Gastrocnemius medialis (tissue), 4 donors: ENCODE data around the gene TELO2. TPM values are rescaled to one million over a fixed set of nuclear protein-coding genes. Genes with fewer than 3 reads are reported as not detected.

Experiments
- ATAC-seq, 2 donors: fragments of 150-250 bp; one replicate each; pipeline ENCODE4 v1.9.1; 2016
- DNase-seq, 2 donors: peaks; one replicate each; pipeline ENCODE4 v3.0.0-alpha.2; 2019
- H3K27ac ChIP-seq, 4 donors: fragments of 200-600 bp; sonication (generic); 1 replicate in 1 of 4; 2 replicates in 3 of 4; pipeline ENCODE4 v1.5.1; 2016 to 2018; ENCODE audit warnings: mild to moderate bottlenecking in 2 of 4, moderate library complexity in 1 of 4
- H3K27me3 ChIP-seq, 3 donors: fragments of 200-600 bp; sonication (generic) in 2 of 3; 1 replicate in 1 of 3; 2 replicates in 2 of 3; pipeline versions ENCODE4 v1.5.1 to v1.6.0; 2016 to 2019; ENCODE audit warnings: mild to moderate bottlenecking in 1 of 3, moderate library complexity in 1 of 3
- H3K36me3 ChIP-seq, 2 donors: fragments of 200-600 bp; sonication (generic) in 1 of 2; one replicate each; pipeline ENCODE4 v1.5.1; 2017 to 2018
- H3K4me1 ChIP-seq, 2 donors: fragments of 200-600 bp; sonication (generic) in 1 of 2; one replicate each; pipeline ENCODE4 v1.5.1; 2016 to 2017; ENCODE audit warnings: mild to moderate bottlenecking in 2 of 2
- H3K4me3 ChIP-seq, 4 donors: fragments of 200-600 bp; sonication (generic) in 3 of 4; 1 replicate in 1 of 4; 2 replicates in 3 of 4; pipeline ENCODE4 v1.5.1; 2016 to 2019; ENCODE audit warnings: mild to moderate bottlenecking in 2 of 4
- H3K9me3 ChIP-seq, 3 donors: fragments of 200-600 bp; sonication (generic) in 2 of 3; 1 replicate in 1 of 3; 2 replicates in 2 of 3; pipeline ENCODE4 v1.5.1; 2016 to 2019
- CTCF ChIP-seq, 5 experiments: fragments of 450-650 bp in 3 of 5; fragments of 200-600 bp in 2 of 5; sonication (generic) in 2 of 5; IDR thresholded peaks in 4 of 5; conservative IDR thresholded peaks in 1 of 5; 1 replicate in 4 of 5; 2 replicates in 1 of 5; pipeline ENCODE4 v1.5.1; 2016 to 2019; ENCODE audit warnings: antibody characterized with exemption in 5 of 5, mild to moderate bottlenecking in 3 of 5, moderate library complexity in 3 of 5
- POLR2A ChIP-seq, 2 donors: fragments of 450-650 bp; IDR thresholded peaks; one replicate each; pipeline ENCODE4 v1.6.1; 2017; ENCODE audit warnings: antibody characterized with exemption in 2 of 2, mild to moderate bottlenecking in 2 of 2, moderate library complexity in 2 of 2
- in situ Hi-C, 4 donors: fragments of 200-750 bp; cut with MboI; loops; one replicate each; pipeline versions ENCODE4 v1.15.0 to v1.8.0; 2017; ENCODE audit warnings: low sequenced_read_pairs in 4 of 4
- intact Hi-C: fragments of 100-400 bp; cut with DNase I; formaldehyde crosslinking; loops from one replicate; pipeline ENCODE4 v1.15.1; 2023; ENCODE audit warnings: low total_unique reads
- total RNA-seq, 4 donors: library from RNA; depleted of rRNA; stranded (reverse); fragments of >200 nt; gene quantifications; one replicate each; pipeline versions ENCODE4 v1.1.0 to v1.2.3, GENCODE V29; 2016

Gene TELO2
- total RNA-seq, 4 donors from 2014 or later = 2.9 to 11.2 (median 9.8) TPM

- Histone ChIP-seq H3K27me3 (no peaks in the 10 kb centered on the region), H3K27ac (no peak overlapping the region), H3K4me1 (peaks cover 6 to 10% of the 10 kb centered on the region in 2 donors), H3K4me3 (no peak overlapping the region), H3K9me3 (no peaks in the 10 kb centered on the region), H3K36me3 (peaks cover 0 to 33% of the 10 kb centered on the region in 2 donors)
- TF ChIP-seq CTCF (IDR thresholded peaks at IDR 0.05 in 4 of 5, conservative IDR thresholded peaks at IDR 0.05 in 1 of 5) (no peak), POLR2A (IDR thresholded peaks at IDR 0.05) (no peak)
- no peak for DNase-seq
- in situ Hi-C loops = no loop called here
- intact Hi-C loops = no loop called here
- no peak for ATAC-seq
Measured at GRCh38 chr16:1557576-1557975, 64.4 kb downstream of the TELO2 start.

GRCh38 chr16:1559446-1559975, 66.4 kb downstream of the TELO2 start:
- H3K9me3 ChIP-seq = no peaks in the 10 kb centered on the region
- no peak overlapping the region for H3K27ac ChIP-seq
- no peaks in the 10 kb centered on the region for H3K27me3 ChIP-seq
- in situ Hi-C loops (no loop called here), intact Hi-C loops (no loop called here)
- peaks cover 0 to 33% of the 10 kb centered on the region in 2 donors for H3K36me3 ChIP-seq
- no peak for TF ChIP-seq POLR2A (IDR thresholded peaks at IDR 0.05)
- no peak for TF ChIP-seq CTCF (IDR thresholded peaks at IDR 0.05 in 4 of 5, conservative IDR thresholded peaks at IDR 0.05 in 1 of 5)
- no peak for DNase-seq
- no peak overlapping the region for H3K4me3 ChIP-seq
- no peak for ATAC-seq
- H3K4me1 ChIP-seq = peaks cover 6 to 10% of the 10 kb centered on the region in 2 donors

Other genes starting within 250 kb of the TELO2 start
- 1 to 10 TPM in 1 of 4 donors, not detected in 3; 2.5 TPM for gene TPSD1, start 237.3 kb upstream of the TELO2 start, total RNA-seq
- 10 to 100 TPM; 28.9 to 80.4 (median 41.7) TPM for gene UBE2I, start 183.7 kb upstream of the TELO2 start, total RNA-seq
- gene BAIAP3, start 159.7 kb upstream of the TELO2 start, total RNA-seq = 1 to 10 TPM in 3 of 4 donors, under 1 TPM in 1; 0.05 to 4.4 (median 2.5) TPM
- gene TSR3, start 141.5 kb upstream of the TELO2 start, total RNA-seq = 100 to 1,000 TPM in 1 of 4 donors, 10 to 100 TPM in 3; 63.3 to 103 (median 72.4) TPM
- gene GNPTG, start 141.4 kb upstream of the TELO2 start, total RNA-seq = 10 to 100 TPM; 20.6 to 37.5 (median 30.2) TPM
- gene UNKL, start 78.7 kb upstream of the TELO2 start, total RNA-seq = 10 to 100 TPM; 31.8 to 38.8 (median 35.8) TPM
- 10 to 100 TPM; 11.3 to 33.0 (median 20.9) TPM for gene UQCC4, start 72.6 kb upstream of the TELO2 start, total RNA-seq
- not detected for gene PERCC1, start 62.3 kb upstream of the TELO2 start, total RNA-seq
- under 1 TPM in 1 of 4 donors, not detected in 3; 0.40 TPM for gene CCDC154, start 48.8 kb upstream of the TELO2 start, total RNA-seq
- 10 to 100 TPM; 24.8 to 45.8 (median 38.4) TPM for gene CLCN7, start 18.3 kb upstream of the TELO2 start, total RNA-seq
- gene PTX4, start 4.4 kb upstream of the TELO2 start, total RNA-seq = under 1 TPM in 1 of 4 donors, not detected in 3; 0.41 TPM
- 10 to 100 TPM; 14.7 to 27.7 (median 22.1) TPM for gene TMEM204, start 40.3 kb downstream of the TELO2 start, total RNA-seq
- 1 to 10 TPM; 3.4 to 5.2 (median 4.8) TPM for gene IFT140, start 118.7 kb downstream of the TELO2 start, total RNA-seq
- 10 to 100 TPM in 1 of 4 donors, 1 to 10 TPM in 3; 7.0 to 10.7 (median 8.7) TPM for gene CRAMP1, start 119.0 kb downstream of the TELO2 start, total RNA-seq
- 10 to 100 TPM in 3 of 4 donors, 1 to 10 TPM in 1; 8.7 to 28.2 (median 15.9) TPM for gene JPT2, start 184.9 kb downstream of the TELO2 start, total RNA-seq
- 10 to 100 TPM in 3 of 4 donors, 1 to 10 TPM in 1; 6.5 to 22.6 (median 13.9) TPM for gene MAPK8IP3, start 212.8 kb downstream of the TELO2 start, total RNA-seq